ENCODE measurements around the gene TCFL5.

The TCFL5 gene

GRCh38 chr20:62846166-62846890 lies 15.3 kb downstream of the TCFL5 start:
- no peak overlapping the region for H3K4me3 ChIP-seq (ENCODE audit: low read depth, low read length)
- no peak for TF ChIP-seq CTCF (IDR thresholded peaks at IDR 0.05; ENCODE audit: low read depth, low read length, missing control alignments)
- DNase-seq (ENCODE audit: low read depth), result no peak

DNA sequence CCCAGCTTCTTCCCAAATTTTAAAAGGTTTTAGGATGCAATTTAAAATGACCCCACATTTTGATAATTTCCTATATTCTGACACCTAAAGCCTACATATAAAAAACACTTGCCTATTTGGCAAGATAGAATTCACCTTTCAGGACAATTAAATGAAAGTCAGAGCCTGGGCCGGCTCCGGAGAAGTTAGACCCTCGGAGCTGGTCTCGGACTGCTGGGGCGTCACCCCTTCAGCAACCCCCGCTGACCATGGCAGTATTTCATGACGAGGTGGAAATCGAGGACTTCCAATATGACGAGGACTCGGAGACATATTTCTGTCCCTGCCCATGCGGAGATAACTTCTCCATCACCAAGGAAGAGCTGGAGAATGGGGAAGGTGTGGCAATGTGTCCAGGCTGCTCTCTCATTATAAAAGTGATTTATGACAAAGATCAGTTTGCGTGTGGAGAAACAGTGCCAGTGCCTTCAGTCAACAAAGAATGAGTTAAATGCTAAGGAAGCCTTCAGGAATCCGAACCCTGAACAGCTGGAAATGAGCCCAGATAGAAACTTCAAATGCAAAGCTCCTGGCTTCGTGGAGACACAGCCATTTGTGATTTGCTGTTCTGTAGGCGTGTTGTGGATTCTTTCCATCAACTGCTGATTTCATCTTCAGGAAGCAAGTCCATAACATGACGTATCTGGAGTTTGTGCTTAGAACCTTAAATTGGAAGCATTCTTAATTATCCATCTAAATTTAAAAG lies 16.0 kb downstream of the TCFL5 start:
- DNase-seq (ENCODE audit: low read depth), result no peak
- H3K4me3 ChIP-seq (ENCODE audit: low read depth, low read length), result no peak overlapping the region
- TF ChIP-seq CTCF (IDR thresholded peaks at IDR 0.05; ENCODE audit: low read depth, low read length, missing control alignments), result no peak

DNA sequence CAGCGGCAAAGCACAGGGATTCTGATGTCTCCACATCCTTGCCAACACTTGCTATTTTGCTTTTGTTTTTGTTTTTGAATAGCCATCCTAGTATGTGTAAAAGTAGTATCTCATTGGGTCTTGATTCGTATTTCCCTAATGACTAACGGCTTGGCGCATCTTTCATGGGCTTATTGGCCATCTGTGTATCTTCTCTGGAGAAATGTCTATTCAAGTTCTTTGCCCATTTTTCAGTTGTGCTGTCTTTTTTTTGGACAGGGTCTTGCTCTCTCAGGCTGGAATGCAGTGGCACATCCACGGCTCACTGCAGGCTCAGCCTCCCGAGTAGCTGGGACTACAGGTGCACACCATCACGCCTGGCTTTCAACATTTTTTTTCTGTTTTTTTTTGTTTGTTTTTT lies 17.4 kb downstream of the TCFL5 start:
- no peak for DNase-seq (ENCODE audit: low read depth)
- no peak for TF ChIP-seq CTCF (IDR thresholded peaks at IDR 0.05; ENCODE audit: low read depth, low read length, missing control alignments)
- H3K4me3 ChIP-seq (ENCODE audit: low read depth, low read length), result no peak overlapping the region

GRCh38 chr20:62843656-62844055 lies 18.0 kb downstream of the TCFL5 start:
- H3K4me3 ChIP-seq (ENCODE audit: low read depth, low read length), result no peak overlapping the region
- DNase-seq (ENCODE audit: low read depth), result no peak
- no peak for TF ChIP-seq CTCF (IDR thresholded peaks at IDR 0.05; ENCODE audit: low read depth, low read length, missing control alignments)

DNA sequence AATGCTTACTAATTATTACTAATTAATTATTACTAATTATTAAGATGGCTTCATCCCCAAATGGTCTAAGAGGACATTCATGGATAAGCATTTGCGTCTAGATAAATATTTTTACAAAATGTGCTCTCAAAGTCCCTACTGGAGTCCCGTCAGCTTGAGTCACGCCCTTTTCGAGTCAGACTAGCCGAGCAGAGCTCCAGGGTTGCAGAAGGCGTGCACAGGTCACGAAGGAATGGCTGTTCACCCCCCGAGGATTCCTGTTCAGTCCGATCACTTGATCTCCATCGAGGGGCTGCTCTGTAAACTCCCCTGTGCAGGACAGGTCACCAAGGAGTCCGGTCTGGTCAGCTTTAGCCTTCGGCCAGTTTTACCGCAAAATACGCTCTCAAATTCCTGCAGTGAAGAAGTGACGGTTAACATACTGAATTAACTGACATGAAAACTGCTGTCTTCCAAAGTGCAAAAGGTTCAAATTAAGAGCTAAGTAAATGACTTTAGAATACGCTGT lies 19.9 kb downstream of the TCFL5 start:
- DNase-seq (ENCODE audit: low read depth), result no peak
- no peak for TF ChIP-seq CTCF (IDR thresholded peaks at IDR 0.05; ENCODE audit: low read depth, low read length, missing control alignments)
- H3K4me3 ChIP-seq (ENCODE audit: low read depth, low read length), result no peak overlapping the region

DNA sequence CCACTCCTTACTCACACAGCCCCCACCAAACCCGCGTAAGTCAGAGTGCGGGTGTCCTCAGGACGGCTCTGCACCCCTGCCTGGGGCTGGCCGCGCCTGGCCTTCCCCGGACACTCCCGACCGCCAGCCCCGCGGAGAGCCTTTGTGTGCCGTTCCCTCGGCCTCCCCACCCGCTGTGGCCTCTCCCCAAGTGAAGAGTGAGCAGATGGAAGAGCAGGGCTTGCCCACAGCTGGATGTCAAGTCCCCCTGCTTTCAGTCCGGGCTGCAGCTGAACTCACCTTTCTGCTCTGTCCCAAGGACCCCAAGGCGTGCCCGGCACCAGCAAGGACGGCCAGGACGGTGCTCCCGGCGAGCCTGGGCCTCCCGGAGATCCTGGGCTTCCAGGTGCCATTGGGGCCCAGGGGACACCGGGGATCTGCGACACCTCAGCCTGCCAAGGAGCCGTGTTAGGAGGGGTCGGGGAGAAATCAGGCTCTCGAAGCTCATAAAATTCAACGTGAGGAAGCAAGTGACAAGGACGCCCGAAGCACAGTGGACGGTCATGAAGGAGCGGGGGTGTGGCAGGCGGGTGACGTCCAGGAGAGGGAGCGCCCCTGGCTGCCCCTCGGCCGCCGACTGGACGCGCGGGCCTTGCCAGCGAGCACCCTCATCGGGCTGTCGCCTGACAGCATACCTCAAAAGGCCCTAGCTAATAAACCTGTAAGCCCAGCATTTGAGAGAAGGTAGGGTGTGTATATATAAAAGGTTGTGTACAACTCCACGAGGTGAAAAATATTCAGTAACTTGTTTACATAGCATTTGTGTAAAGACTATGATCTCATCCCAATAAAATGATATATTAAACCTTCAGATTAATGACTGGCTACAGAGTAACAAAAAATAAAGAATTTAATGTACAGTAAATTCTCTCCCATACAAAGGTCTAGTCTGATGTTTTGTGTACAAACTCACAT lies 21.1 kb downstream of the TCFL5 start:
- no peak for TF ChIP-seq CTCF (IDR thresholded peaks at IDR 0.05; ENCODE audit: low read depth, low read length, missing control alignments)
- no peak for DNase-seq (ENCODE audit: low read depth)
- H3K4me3 ChIP-seq (ENCODE audit: low read depth, low read length), result no peak overlapping the region
